Measurements from ENCODE around the gene ZNF74.
"Not testable (repeated sequence)": the region's sequence is repeated elsewhere in the genome, so short reads cannot be mapped to it uniquely, and the experiment has no call there.

The ZNF74 gene

DNA sequence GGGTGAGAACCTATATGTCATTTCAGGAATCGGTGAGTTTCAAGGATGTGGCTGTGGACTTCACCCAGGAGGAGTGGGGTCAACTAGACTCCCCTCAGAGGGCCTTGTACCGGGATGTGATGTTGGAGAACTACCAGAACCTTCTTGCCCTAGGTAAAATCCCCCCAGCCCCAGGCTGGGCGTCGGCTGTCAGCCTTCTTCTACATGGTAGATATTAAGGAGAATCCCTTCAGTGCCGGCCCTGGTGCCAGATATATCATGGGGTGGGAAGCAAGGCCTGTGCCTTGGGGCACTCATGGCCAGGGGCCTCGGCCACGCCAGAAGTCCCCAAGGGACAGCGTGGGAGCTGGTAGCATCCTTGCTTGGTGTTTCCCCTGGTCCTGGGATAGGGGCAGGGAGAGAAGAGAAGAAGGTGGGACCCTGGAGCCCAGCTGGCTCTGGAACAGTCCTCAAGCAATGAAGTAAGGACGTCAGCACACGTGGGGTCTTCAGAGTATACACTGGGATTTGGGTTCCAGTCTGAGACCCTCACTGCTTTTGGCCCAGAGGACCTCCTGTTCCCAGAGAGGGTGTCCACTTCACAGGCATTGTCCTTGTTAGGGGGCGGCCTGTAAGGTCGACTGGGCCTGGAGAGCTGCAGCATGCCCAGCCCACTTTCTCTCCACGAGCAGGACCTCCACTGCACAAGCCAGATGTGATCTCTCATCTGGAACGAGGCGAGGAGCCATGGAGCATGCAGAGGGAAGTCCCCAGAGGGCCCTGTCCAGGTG lies 6.8 kb downstream of the ZNF74 start:
- no peak for DNase-seq (ENCODE audit: low read depth in 2 of 2)

DNA sequence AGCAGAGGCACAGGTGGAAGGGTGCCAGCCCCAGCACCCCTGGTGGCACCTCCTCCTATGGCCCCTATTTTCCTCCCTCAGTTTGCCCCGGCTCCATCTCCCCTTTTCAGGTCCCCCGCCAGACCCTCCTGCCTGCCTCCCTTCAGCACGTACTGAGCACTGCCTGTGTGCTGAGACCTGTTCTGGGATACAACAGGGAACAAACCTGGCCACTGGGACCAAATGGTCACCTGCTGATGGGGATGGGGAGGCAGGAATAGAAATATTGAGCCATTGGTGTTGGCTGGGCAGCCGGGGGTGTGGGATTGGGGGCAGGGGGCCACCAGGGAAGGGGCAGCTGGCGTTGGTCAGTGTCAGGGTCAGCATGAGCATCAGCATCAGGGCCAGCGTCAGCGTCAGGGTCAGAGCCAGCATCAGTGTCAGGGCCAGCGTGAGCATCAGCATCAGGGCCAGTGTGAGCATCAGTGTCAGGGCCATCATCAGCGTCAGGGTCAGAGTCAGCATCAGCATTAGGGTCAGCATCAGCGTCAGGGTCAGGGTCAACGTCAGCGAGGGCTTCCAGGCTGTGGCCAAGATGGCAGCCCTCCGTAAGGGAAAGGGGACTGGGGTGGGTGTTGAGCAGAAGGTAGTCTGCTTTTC lies 7.5 kb downstream of the ZNF74 start:
- no peak for DNase-seq (ENCODE audit: low read depth in 2 of 2)

DNA sequence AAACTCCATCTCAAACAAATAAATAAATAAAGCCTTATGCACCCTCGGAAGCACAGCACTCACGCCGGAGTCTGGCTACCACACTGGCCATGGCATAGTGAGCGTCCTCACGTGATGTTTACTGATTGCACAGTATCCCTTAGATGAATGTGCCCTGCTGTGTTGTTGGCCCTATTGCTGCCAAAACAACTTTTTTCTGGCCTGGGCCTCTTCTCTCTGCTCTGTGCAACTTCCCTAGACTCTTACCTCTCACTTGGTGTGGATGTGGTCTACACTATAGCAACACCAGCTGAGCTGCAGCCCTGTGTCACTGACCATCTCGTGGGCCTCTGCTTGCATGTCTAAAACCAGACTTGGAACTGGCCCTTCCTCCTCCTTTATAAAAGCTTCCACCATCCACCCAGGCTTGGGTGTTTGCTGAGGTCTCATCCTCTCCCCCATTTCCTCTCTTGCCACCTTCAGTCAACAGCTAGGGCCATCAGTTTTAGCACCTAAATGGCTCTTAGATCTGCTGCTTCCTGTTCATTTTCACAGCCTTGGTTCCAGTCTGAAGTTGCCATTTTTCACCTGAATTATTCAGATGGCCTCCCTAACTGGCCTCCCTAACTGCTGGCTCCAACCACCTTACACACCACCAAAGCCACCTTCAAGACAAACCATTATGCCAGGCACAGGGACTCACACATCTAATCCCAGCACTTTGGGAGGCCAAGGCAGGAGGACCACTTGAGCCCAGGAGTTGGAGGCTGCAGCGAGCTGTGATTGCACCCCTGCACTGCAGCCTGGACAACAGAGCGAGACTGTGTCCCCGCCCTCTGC lies 9.2 kb downstream of the ZNF74 start:
- no peak for DNase-seq (ENCODE audit: low read depth in 2 of 2)

DNA sequence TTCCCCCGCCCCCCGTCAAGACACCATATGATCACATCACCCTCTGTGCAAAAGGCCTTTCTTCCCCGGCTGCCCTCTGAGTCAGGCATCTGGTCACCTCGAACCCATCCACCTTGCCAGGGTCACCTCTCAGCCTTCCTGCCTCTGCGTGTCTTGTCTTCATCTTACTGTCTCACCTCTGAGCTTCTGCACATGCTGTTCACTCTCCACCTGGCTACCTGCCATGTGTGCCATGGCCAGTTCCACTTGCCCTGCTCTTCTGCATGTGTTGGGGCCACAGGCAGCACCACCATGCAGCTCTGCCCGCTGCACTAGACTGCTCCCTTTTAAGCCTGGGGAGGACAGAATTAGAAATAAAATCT lies 9.8 kb downstream of the ZNF74 start:
- no peak for DNase-seq (ENCODE audit: low read depth in 2 of 2)

DNA sequence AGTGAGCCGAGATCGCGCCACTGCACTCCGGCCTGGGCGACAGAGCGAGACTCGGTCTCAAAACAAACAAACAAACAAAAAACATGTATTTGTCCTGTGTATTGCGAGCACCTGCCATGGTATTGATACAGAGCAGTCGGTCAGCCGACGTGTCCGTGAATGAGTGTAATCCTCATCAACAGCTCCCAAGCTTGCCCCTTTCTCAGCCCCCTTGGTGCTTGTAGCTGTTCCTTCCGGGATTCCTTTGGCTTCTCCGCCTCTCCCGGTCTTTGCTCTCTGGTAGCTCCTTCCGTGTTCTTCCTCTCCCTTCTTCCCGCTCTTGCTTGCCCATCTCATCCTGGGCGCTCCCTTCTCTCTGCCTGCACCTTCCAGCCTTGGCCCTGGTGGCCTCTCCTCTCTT lies 10.9 kb downstream of the ZNF74 start:
- no peak for DNase-seq (ENCODE audit: low read depth in 2 of 2)

DNA sequence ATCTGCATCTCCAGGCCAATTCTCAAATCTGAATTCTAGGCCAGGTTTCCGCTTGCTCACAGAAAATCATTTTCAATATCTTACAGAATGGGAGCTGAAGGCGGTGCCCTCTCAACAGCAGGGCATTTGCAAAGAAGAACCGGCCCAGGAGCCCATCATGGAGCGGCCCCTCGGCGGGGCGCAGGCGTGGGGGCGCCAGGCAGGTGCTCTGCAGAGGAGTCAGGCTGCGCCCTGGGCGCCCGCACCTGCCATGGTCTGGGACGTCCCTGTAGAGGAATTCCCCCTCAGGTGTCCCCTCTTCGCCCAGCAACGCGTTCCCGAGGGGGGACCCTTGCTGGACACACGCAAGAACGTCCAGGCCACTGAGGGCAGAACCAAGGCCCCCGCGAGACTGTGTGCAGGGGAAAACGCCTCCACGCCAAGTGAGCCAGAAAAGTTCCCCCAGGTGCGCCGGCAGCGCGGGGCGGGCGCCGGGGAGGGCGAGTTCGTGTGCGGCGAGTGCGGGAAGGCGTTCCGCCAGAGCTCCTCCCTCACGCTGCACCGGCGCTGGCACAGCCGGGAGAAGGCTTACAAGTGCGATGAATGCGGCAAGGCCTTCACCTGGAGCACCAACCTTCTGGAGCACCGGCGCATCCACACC lies 11.5 kb downstream of the ZNF74 start:
- no peak for DNase-seq (ENCODE audit: low read depth in 2 of 2)

DNA sequence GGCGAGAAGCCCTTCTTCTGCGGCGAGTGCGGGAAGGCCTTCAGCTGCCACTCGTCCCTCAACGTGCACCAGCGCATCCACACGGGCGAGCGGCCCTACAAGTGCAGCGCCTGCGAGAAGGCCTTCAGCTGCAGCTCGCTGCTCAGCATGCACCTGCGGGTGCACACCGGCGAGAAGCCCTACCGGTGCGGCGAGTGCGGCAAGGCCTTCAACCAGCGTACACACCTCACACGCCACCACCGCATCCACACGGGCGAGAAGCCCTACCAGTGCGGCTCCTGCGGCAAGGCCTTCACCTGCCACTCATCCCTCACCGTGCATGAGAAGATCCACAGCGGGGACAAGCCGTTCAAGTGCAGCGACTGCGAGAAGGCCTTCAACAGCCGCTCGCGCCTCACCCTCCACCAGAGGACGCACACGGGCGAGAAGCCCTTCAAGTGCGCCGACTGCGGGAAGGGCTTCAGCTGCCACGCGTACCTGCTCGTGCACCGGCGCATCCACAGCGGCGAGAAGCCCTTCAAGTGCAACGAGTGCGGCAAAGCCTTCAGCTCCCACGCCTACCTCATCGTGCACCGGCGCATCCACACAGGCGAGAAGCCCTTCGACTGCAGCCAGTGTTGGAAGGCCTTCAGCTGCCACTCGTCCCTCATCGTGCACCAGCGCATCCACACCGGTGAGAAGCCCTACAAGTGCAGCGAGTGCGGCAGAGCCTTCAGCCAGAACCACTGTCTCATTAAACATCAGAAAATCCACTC lies 12.2 kb downstream of the ZNF74 start:
- DNase-seq (ENCODE audit: low read depth in 2 of 2), result no peak

DNA sequence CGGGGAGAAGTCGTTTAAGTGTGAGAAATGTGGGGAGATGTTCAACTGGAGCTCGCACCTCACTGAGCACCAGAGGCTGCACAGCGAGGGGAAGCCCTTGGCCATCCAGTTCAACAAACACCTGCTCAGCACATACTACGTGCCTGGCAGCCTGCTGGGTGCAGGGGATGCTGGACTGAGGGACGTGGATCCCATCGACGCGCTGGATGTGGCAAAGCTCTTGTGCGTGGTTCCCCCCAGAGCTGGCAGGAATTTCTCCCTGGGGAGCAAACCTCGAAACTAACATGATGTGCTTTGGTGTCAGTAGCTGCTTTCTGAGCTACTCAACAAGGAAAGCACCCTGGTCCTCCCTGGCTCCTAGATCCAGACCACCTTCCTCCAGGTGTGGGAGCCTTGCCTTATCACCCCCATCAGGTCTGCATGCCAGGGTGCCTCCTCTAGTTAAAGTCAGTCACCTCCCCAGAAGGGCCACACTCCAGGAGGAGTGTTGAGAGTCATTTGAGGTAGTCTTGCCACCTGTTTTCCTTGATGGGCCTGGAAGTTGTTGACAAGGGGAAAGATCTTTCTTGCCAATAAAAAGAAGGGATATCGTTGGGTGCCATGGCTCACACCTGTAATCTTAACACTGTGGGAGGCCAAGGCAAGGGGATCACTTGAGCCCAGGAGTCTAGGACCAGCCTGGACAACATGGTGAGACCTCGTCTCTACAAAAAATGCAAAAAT lies 12.9 kb downstream of the ZNF74 start:
- DNase-seq (ENCODE audit: low read depth in 2 of 2), result no peak

DNA sequence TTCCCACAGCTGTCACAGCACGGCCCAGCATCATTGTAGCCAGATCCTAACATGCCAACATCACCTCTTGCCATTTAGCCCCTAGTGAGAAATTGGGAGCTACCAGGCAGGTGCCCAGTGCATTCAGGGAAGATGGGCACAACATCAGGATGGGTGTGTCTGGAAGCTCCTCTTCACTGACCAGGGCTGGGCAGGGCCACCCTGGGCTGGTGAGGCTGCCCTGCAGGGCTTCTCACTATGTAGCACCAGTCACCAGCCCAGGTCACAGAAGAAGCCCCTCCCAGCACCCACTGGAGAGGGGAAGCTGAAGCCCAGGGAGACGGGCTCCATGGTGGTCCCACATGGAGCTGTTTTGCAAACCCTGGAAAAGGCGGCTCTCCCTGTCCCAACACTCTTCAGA lies 13.9 kb downstream of the ZNF74 start:
- DNase-seq (ENCODE audit: low read depth in 2 of 2), result no peak

DNA sequence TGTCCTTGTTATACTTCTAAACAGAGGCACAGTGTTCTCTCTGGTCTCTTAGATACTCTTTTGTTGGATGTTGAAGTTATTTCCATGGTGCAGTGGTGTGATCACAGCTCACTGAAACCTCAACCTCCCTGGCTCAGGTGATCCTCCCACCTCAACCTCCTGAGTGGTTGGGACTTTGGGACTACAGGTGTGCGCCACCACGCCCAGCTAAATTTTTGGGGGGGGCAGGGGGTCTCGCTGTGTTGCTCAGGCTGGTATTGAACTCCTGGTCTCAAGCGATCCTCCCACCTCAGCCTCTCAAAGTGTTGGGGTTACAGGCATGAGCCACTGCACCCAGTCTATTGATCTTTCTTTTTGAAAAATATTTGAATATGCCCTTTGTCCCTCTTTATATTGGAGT lies 14.9 kb downstream of the ZNF74 start:
- no peak for DNase-seq (ENCODE audit: low read depth in 2 of 2)

DNA sequence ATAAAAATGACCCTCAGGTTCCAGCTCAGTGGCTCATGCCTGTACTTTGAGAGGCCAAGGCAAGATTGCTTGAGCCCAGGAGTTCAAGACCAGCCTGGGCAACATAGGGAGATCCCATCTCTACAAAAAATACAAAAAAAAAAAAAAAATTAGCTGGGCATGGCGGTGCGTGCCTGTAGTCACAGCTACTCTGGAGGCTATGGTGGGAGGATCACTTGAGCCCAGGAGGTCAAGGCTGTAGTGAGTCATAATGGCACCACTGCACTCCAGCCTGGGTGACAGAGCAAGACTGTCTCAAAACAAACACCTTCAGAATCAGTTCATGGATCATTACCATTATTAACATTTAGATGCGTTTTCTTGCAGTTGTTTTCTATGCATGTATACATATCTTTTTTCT lies 15.4 kb downstream of the ZNF74 start:
- not testable (repeated sequence) for DNase-seq (ENCODE audit: low read depth in 2 of 2)

DNA sequence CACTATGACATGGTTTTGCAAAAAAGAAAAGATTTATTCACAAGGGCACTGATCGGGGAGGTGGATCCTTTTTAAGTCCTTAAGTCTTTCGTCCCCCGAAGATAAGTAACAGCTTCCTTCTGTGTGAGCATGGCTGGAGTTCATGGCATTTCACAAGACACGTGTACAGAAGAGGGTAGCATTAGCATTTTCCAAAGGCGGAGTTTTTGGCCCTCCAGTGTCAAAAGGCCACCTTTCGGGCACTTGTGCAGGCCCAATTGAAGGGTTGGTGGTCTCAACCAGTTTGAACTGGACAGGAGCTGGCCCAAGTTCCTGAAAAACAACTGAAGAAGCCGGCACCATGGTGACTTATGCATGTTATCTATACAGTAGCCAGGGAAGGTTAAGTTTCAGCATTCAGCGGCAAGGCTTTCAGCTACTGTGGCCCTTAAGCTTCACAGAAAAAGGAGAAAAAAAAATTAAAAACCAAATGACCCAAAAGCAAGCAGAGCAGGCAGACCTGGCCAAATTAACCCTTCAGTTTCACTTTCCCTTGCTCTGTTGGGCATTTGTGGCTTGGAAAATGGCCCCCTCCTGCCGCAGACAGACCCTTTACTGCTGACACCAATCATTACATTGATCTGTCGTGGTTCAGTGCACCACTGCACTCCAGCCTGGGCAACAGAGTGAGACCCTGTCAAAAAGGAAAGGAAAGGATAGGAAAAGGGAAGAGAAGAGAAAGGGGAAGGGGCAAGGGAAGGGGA lies 18.7 kb downstream of the ZNF74 start:
- no peak for DNase-seq (ENCODE audit: low read depth in 2 of 2)

DNA sequence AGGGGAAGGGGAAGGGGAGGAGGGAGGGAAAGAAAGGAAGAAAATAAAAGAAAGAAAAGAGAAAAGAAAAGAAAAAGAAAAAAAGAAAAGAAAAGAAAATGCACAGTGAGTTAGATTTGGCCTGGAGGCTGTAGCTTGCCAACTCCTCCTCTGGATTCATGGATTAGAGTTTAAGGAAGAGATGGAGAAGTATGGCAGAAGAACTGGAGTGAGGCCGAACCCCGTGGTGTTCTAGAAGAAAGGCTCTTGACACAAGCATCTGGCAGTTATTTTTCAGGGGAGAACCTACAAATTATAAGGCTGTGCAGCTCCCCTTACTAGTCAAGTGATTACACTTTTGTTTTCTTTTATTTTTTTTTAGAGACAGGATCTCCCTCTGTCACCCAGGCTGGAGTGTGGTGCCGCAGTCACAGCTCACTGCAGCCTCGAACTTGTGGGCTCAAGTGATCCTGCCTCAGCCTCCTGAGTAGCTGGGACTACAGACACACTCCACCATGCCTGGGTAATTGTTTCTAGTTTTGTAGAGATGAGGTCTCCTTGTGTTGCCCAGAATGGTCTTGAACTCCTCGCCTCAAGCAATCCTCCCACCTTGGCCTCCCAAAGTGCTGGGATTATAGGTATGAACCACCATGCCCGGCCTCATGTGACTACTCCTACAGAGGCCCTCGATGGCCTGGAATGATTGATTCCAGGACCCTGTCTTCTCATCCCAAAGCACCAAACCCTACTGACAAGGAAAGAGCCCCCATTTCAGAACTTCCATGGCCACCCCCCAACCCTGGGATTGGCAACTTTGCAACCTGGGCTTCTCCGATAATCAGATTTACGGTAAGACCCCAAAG lies 19.5 kb downstream of the ZNF74 start:
- DNase-seq (ENCODE audit: low read depth in 2 of 2), result no peak

DNA sequence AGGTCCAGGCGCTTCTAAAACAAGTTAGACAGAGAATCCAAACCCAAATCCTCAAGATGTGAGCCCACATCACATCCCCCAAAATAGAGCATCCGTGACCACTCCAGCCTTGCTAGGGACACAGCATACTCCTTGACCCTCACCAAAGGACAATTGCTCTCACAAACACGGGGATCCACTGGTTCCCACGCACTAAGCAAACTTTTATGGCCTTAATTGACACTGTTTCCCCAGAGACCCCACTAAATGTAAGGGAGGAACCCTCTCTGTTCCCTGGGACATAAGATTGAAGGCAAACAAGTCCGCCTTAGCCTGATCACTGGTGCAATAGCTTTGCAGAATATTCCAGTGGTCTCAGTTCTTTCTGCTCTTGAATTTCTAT lies 20.1 kb downstream of the ZNF74 start:
- no peak for DNase-seq (ENCODE audit: low read depth in 2 of 2)

DNA sequence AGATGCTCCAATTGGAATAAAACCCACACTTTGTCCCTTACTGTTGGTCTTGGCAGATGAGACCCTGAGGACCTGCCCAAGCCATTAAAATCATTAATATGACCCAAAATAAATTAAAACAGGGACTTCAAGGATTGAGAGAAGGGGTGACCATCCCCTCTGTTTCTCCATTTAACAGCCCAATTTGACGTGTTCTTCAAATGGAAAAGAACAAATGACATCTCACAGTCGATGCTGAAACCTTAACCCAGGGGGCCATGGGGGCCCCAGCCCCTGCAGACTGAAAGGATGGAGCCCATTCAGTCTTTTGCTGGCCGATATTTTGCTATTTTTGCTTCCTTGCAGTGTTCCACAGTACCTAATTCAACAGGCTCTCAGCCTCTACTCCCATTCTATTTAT lies 20.5 kb downstream of the ZNF74 start:
- DNase-seq (ENCODE audit: low read depth in 2 of 2), result no peak

DNA sequence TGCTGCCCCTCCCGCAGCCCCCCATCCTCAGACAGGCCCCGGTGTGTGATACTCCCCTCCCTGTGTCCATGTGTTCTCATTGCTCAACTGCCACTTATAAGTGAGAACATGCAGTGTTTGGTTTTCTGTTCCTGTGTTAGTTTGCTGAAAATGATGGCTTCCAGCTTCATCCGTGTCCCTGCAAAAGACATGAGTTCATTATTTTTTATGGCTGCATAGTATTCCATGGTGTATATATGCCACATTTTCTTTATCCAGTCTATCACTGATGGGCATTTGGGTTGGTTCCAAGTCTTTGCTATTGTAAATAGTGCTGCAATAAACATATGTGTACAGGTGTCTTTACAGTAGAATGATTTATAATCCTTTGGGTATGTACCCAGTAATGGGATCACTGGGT lies 21.3 kb downstream of the ZNF74 start:
- not testable (repeated sequence) for DNase-seq (ENCODE audit: low read depth in 2 of 2)

DNA sequence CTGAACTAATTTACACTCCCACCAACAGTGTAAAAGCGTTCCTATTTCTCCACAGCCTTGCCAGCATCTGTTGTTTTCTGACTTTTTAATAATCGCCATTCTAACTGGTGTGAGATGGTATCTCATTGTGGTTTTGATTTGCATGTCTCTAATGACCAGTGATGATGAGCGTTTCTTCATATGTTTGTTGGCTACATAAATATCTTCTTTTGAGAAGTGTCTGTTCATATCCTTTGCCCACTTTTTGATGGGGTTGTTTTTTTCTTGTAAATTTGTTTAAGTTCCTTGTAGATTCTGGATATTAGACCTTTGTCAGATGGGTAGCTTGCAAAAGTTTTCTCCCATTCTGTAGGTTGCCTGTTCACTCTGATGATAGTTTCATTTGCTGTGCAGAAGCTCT lies 21.7 kb downstream of the ZNF74 start:
- not testable (repeated sequence) for DNase-seq (ENCODE audit: low read depth in 2 of 2)

DNA sequence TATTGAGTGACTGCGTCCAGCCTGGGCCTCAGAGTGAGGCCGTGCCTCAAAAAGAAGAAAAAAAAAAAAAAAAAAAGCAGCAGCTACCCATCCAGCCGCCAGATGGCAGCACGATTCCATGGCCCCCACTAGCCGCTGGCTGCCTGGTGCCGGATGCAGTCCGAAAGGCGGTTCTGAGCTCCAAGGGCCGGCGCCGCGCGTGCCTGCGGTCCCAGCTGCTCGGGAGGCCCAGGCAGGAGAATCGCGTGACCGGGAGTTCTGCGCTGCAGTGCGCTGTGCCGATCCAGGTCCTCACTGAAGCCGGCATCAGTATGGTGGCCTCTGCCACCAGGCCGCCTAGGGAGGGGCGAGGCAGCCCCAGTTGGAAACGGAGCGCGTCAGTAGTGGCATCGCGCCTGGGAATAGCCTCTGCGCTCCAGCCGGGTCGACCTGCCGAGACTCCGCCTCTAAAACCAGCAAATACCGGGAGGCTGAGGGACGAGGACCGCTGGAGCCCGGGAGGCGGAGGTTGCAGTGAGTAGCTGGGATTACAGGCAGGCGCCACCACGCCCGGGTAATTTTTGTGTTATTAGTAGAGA lies 24.3 kb downstream of the ZNF74 start:
- DNase-seq (ENCODE audit: low read depth in 2 of 2), result peak; percentile 54 to 55

DNA sequence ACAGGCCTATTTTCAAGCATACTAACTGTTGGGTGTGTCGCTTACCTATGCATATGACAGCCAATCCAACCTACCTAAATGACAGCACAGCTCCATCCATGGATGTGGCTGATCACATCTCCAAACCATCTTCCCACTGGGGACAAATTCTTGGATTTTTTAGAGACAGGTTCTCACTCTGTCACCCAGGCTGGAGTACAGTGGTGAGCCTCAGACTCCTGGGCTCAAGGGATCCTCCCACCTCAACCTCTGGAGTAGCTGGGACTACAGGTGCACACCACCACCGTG lies 25.7 kb downstream of the ZNF74 start:
- no peak for DNase-seq (ENCODE audit: low read depth in 2 of 2)
